ENCODE results near the gene PAPPA2. TPM values are rescaled to one million over a fixed set of nuclear protein-coding genes. Genes with fewer than 3 reads are reported as not detected.

Gene PAPPA2
- total RNA-seq, 3 donors from 2014 or later (not counting 1 experiment from before 2014, with no cell fraction given): 0.48 TPM; not detected in 2

GRCh38 chr1:176785791-176786190, 322.8 kb downstream of the PAPPA2 start:
- H3K4me3 ChIP-seq (ENCODE audit: low read length): no peak overlapping the region
- no peak for DNase-seq
- no peaks in the 10 kb centered on the region for H3K27me3 ChIP-seq (ENCODE audit: control insufficient read depth, insufficient read depth, low read length)
- Mint-ChIP-seq H3K36me3 (no peaks in the 10 kb centered on the region), H3K27ac (no peak overlapping the region), H3K4me1 (no peaks in the 10 kb centered on the region), H3K4me3 (no peak overlapping the region), H3K9me3 (peaks cover 3 to 5% of the 10 kb centered on the region in 2 donors), H3K27me3 (ENCODE audit: low read depth in 2 of 2) (no peaks in the 10 kb centered on the region)
- H3K36me3 ChIP-seq (ENCODE audit: control insufficient read depth, insufficient read depth, low read length): no peaks in the 10 kb centered on the region
- H3K9me3 ChIP-seq (ENCODE audit: control insufficient read depth, insufficient read depth, low read length): no peaks in the 10 kb centered on the region
- H3K27ac ChIP-seq (ENCODE audit: low read length): no peak overlapping the region
- TF ChIP-seq CTCF (IDR thresholded peaks at IDR 0.05): no peak
- no peak for ATAC-seq
- intact Hi-C loops (cut with micrococcal nuclease): no loop called here
- 40% methylated on average over 4 of the region's 5 CpGs for WGBS (ENCODE audit: insufficient coverage)
- H3K4me1 ChIP-seq (ENCODE audit: control insufficient read depth, insufficient read depth, low read length): no peaks in the 10 kb centered on the region

DNA sequence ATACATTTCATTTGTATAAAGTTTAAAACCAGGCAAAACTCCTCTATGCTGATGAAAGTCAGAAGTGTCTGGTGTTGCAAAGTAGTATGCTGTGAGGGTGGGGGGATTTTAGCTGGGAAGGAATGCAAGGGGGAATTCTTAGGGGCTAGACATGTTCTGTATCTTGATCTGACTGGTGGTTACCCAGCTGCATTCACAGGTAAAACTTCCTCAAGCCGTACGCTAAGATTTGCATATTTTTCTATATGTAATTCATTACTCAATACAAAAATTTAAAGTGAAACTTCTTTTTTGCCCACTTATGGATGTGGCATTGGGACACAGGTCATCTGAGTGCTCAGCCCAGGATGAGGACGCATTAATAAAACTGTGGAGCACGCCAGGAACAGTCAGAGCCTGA, 323.3 kb downstream of the PAPPA2 start:
- H3K9me3 Mint-ChIP-seq: peaks cover 0 to 3% of the 10 kb centered on the region in 2 donors
- H3K36me3 Mint-ChIP-seq: no peaks in the 10 kb centered on the region
- H3K27ac Mint-ChIP-seq: no peak overlapping the region
- no peaks in the 10 kb centered on the region for H3K27me3 ChIP-seq (ENCODE audit: control insufficient read depth, insufficient read depth, low read length)
- no peaks in the 10 kb centered on the region for H3K27me3 Mint-ChIP-seq (ENCODE audit: low read depth in 2 of 2)
- no peaks in the 10 kb centered on the region for H3K36me3 ChIP-seq (ENCODE audit: control insufficient read depth, insufficient read depth, low read length)
- WGBS (ENCODE audit: insufficient coverage): 80% methylated on average over 4 of the region's 4 CpGs
- no peak overlapping the region for H3K4me3 ChIP-seq (ENCODE audit: low read length)
- no peak for ATAC-seq
- no peaks in the 10 kb centered on the region for H3K4me1 ChIP-seq (ENCODE audit: control insufficient read depth, insufficient read depth, low read length)
- intact Hi-C loops (cut with micrococcal nuclease): no loop called here
- no peak overlapping the region for H3K27ac ChIP-seq (ENCODE audit: low read length)
- no peaks in the 10 kb centered on the region for H3K4me1 Mint-ChIP-seq
- no peak for DNase-seq
- TF ChIP-seq CTCF (IDR thresholded peaks at IDR 0.05): no peak
- no peak overlapping the region for H3K4me3 Mint-ChIP-seq
- no peaks in the 10 kb centered on the region for H3K9me3 ChIP-seq (ENCODE audit: control insufficient read depth, insufficient read depth, low read length)

GRCh38 chr1:176789571-176790090, 326.7 kb downstream of the PAPPA2 start:
- DNase-seq (no peak), ATAC-seq (no peak)
- no peak overlapping the region for H3K4me3 ChIP-seq (ENCODE audit: low read length)
- Mint-ChIP-seq H3K36me3 (no peaks in the 10 kb centered on the region), H3K27ac (no peak overlapping the region), H3K4me1 (no peaks in the 10 kb centered on the region), H3K4me3 (no peak overlapping the region), H3K27me3 (ENCODE audit: low read depth in 2 of 2) (no peaks in the 10 kb centered on the region), H3K9me3 (no peaks in the 10 kb centered on the region)
- no peaks in the 10 kb centered on the region for H3K4me1 ChIP-seq (ENCODE audit: control insufficient read depth, insufficient read depth, low read length)
- 73% methylated on average over 1 of the region's 1 CpG for WGBS (ENCODE audit: insufficient coverage)
- intact Hi-C loops (cut with micrococcal nuclease): no loop called here
- H3K9me3 ChIP-seq (ENCODE audit: control insufficient read depth, insufficient read depth, low read length): no peaks in the 10 kb centered on the region
- no peaks in the 10 kb centered on the region for H3K36me3 ChIP-seq (ENCODE audit: control insufficient read depth, insufficient read depth, low read length)
- TF ChIP-seq CTCF (IDR thresholded peaks at IDR 0.05): no peak
- no peaks in the 10 kb centered on the region for H3K27me3 ChIP-seq (ENCODE audit: control insufficient read depth, insufficient read depth, low read length)
- no peak overlapping the region for H3K27ac ChIP-seq (ENCODE audit: low read length)

- DNase-seq (no peak), ATAC-seq (no peak)
- no peak overlapping the region for H3K27ac ChIP-seq (ENCODE audit: low read length)
- H3K4me3 ChIP-seq (ENCODE audit: low read length): no peak overlapping the region
- Mint-ChIP-seq H3K9me3 (peaks cover 0 to under 1% of the 10 kb centered on the region in 2 donors), H3K27me3 (ENCODE audit: low read depth in 2 of 2) (no peaks in the 10 kb centered on the region), H3K4me1 (no peaks in the 10 kb centered on the region), H3K36me3 (no peaks in the 10 kb centered on the region), H3K4me3 (no peak overlapping the region), H3K27ac (no peak overlapping the region)
- intact Hi-C loops (cut with micrococcal nuclease): no loop called here
- 44% methylated on average over 2 of the region's 3 CpGs for WGBS (ENCODE audit: insufficient coverage)
- no peak for TF ChIP-seq CTCF (IDR thresholded peaks at IDR 0.05)
- H3K36me3 ChIP-seq (ENCODE audit: control insufficient read depth, insufficient read depth, low read length): no peaks in the 10 kb centered on the region
- no peaks in the 10 kb centered on the region for H3K4me1 ChIP-seq (ENCODE audit: control insufficient read depth, insufficient read depth, low read length)
- H3K9me3 ChIP-seq (ENCODE audit: control insufficient read depth, insufficient read depth, low read length): no peaks in the 10 kb centered on the region
- H3K27me3 ChIP-seq (ENCODE audit: control insufficient read depth, insufficient read depth, low read length): no peaks in the 10 kb centered on the region
Measured at GRCh38 chr1:176790786-176791185, 327.8 kb downstream of the PAPPA2 start.

Measured in natural killer cell (primary cell).